Stimulated activated naive CD8-positive, alpha-beta T cell treated with anti-CD3 and anti-CD28 coated beads, Interleukin-15, Interleukin-2, amounts not matched to agents 100 ng/mL and 50 ng/mL, for 24 hours (primary cell): ENCODE results near the gene AP1S1.

Source experiments
- H3K27ac Mint-ChIP-seq: one replicate; pipeline ENCODE4 v1.8.0; 2021; ENCODE audit warnings: mild to moderate bottlenecking, mixed read lengths
- H3K27me3 Mint-ChIP-seq: one replicate; pipeline ENCODE4 v1.8.0; 2021; ENCODE audit warnings: mixed read lengths
- H3K36me3 Mint-ChIP-seq: one replicate; pipeline ENCODE4 v1.8.0; 2021; ENCODE audit warnings: low read depth, mixed read lengths
- H3K4me1 Mint-ChIP-seq: one replicate; pipeline ENCODE4 v1.8.0; 2021; ENCODE audit warnings: low read depth, mixed read lengths
- H3K4me3 Mint-ChIP-seq: one replicate; pipeline ENCODE4 v1.8.0; 2021; ENCODE audit warnings: mild to moderate bottlenecking, mixed read lengths
- H3K9me3 Mint-ChIP-seq: one replicate; pipeline ENCODE4 v1.8.0; 2021; ENCODE audit warnings: mixed read lengths

The AP1S1 gene

GRCh38 chr7:101133621-101134398 is 20.5 kb upstream of the AP1S1 start:
- no peak overlapping the region for H3K4me3 Mint-ChIP-seq
- peaks cover 21% of the 10 kb centered on the region for H3K27me3 Mint-ChIP-seq
- no peaks in the 10 kb centered on the region for H3K36me3 Mint-ChIP-seq
- H3K9me3 Mint-ChIP-seq, result no peaks in the 10 kb centered on the region
- peaks cover 43% of the 10 kb centered on the region for H3K4me1 Mint-ChIP-seq
- H3K27ac Mint-ChIP-seq, result no peak overlapping the region

GRCh38 chr7:101134399-101134980 is 19.8 kb upstream of the AP1S1 start:
- Mint-ChIP-seq H3K4me1 (peaks cover 50% of the 10 kb centered on the region), H3K27me3 (peaks cover 21% of the 10 kb centered on the region), H3K27ac (no peak overlapping the region), H3K9me3 (no peaks in the 10 kb centered on the region), H3K36me3 (no peaks in the 10 kb centered on the region), H3K4me3 (no peak overlapping the region)

- Mint-ChIP-seq H3K27me3 (peaks cover 14% of the 10 kb centered on the region), H3K4me3 (peak overlapping the region; percentile 25), H3K36me3 (no peaks in the 10 kb centered on the region), H3K27ac (peak overlapping the region; percentile 81), H3K4me1 (peaks cover 72% of the 10 kb centered on the region), H3K9me3 (no peaks in the 10 kb centered on the region)
Measured at GRCh38 chr7:101137651-101138212, 16.5 kb upstream of the AP1S1 start.

GRCh38 chr7:101138213-101138870 is 15.9 kb upstream of the AP1S1 start:
- Mint-ChIP-seq H3K9me3 (no peaks in the 10 kb centered on the region), H3K36me3 (no peaks in the 10 kb centered on the region), H3K27me3 (peaks cover 11% of the 10 kb centered on the region), H3K4me3 (peak overlapping the region; percentile 53), H3K27ac (peak overlapping the region; percentile 81), H3K4me1 (peaks cover 70% of the 10 kb centered on the region)

- Mint-ChIP-seq H3K27ac (no peak overlapping the region), H3K9me3 (no peaks in the 10 kb centered on the region), H3K4me3 (no peak overlapping the region), H3K36me3 (no peaks in the 10 kb centered on the region), H3K4me1 (peaks cover 52% of the 10 kb centered on the region), H3K27me3 (peaks cover 17% of the 10 kb centered on the region)
Measured at GRCh38 chr7:101140339-101140699, 14.0 kb upstream of the AP1S1 start.

GRCh38 chr7:101140746-101141382 is 13.4 kb upstream of the AP1S1 start:
- H3K27me3 Mint-ChIP-seq, result peaks cover 16% of the 10 kb centered on the region
- H3K4me1 Mint-ChIP-seq, result peaks cover 51% of the 10 kb centered on the region
- no peak overlapping the region for H3K4me3 Mint-ChIP-seq
- no peak overlapping the region for H3K27ac Mint-ChIP-seq
- H3K9me3 Mint-ChIP-seq, result no peaks in the 10 kb centered on the region
- no peaks in the 10 kb centered on the region for H3K36me3 Mint-ChIP-seq

- no peak overlapping the region for H3K27ac Mint-ChIP-seq
- no peaks in the 10 kb centered on the region for H3K9me3 Mint-ChIP-seq
- peaks cover 21% of the 10 kb centered on the region for H3K4me1 Mint-ChIP-seq
- H3K27me3 Mint-ChIP-seq, result peaks cover 31% of the 10 kb centered on the region
- H3K4me3 Mint-ChIP-seq, result no peak overlapping the region
- H3K36me3 Mint-ChIP-seq, result no peaks in the 10 kb centered on the region
Measured at GRCh38 chr7:101151908-101152651, 2.2 kb upstream of the AP1S1 start.

GRCh38 chr7:101154693-101155102 is 422 bp downstream of the AP1S1 start:
- Mint-ChIP-seq H3K27me3 (peaks cover 14% of the 10 kb centered on the region), H3K9me3 (no peaks in the 10 kb centered on the region), H3K4me3 (peak overlapping the region; percentile 80), H3K27ac (no peak overlapping the region), H3K36me3 (peaks cover 4% of the 10 kb centered on the region), H3K4me1 (peaks cover 12% of the 10 kb centered on the region)

- no peaks in the 10 kb centered on the region for H3K9me3 Mint-ChIP-seq
- H3K4me1 Mint-ChIP-seq, result peaks cover 12% of the 10 kb centered on the region
- peaks cover 11% of the 10 kb centered on the region for H3K27me3 Mint-ChIP-seq
- H3K4me3 Mint-ChIP-seq, result peak overlapping the region; percentile 80
- no peak overlapping the region for H3K27ac Mint-ChIP-seq
- peaks cover 8% of the 10 kb centered on the region for H3K36me3 Mint-ChIP-seq
Measured at GRCh38 chr7:101155303-101155702, 1.0 kb downstream of the AP1S1 start.

- Mint-ChIP-seq H3K9me3 (no peaks in the 10 kb centered on the region), H3K4me1 (peaks cover 12% of the 10 kb centered on the region), H3K36me3 (peaks cover 9% of the 10 kb centered on the region), H3K4me3 (no peak overlapping the region), H3K27me3 (peaks cover 10% of the 10 kb centered on the region), H3K27ac (no peak overlapping the region)
Measured at GRCh38 chr7:101156277-101156676, 2.0 kb downstream of the AP1S1 start.

- H3K27me3 Mint-ChIP-seq, result peaks cover 13% of the 10 kb centered on the region
- no peaks in the 10 kb centered on the region for H3K9me3 Mint-ChIP-seq
- H3K27ac Mint-ChIP-seq, result no peak overlapping the region
- peaks cover 12% of the 10 kb centered on the region for H3K4me1 Mint-ChIP-seq
- peaks cover 9% of the 10 kb centered on the region for H3K36me3 Mint-ChIP-seq
- H3K4me3 Mint-ChIP-seq, result no peak overlapping the region
Measured at GRCh38 chr7:101156866-101157589, 2.8 kb downstream of the AP1S1 start.

GRCh38 chr7:101159696-101160674 is 5.7 kb downstream of the AP1S1 start:
- H3K27ac Mint-ChIP-seq, result no peak overlapping the region
- peaks cover 14% of the 10 kb centered on the region for H3K27me3 Mint-ChIP-seq
- H3K36me3 Mint-ChIP-seq, result peaks cover 9% of the 10 kb centered on the region
- H3K4me1 Mint-ChIP-seq, result peaks cover 20% of the 10 kb centered on the region
- H3K4me3 Mint-ChIP-seq, result no peak overlapping the region
- no peaks in the 10 kb centered on the region for H3K9me3 Mint-ChIP-seq

- Mint-ChIP-seq H3K27me3 (peaks cover 22% of the 10 kb centered on the region), H3K27ac (no peak overlapping the region), H3K9me3 (no peaks in the 10 kb centered on the region), H3K36me3 (peaks cover 9% of the 10 kb centered on the region), H3K4me3 (no peak overlapping the region), H3K4me1 (peaks cover 21% of the 10 kb centered on the region)
Measured at GRCh38 chr7:101160910-101161309, 6.6 kb downstream of the AP1S1 start.
